T47D (cell line): ENCODE measurements around the gene MRPL28.

Experiments
- DNase-seq, 2 experiments: peaks; one replicate each; pipeline versions ENCODE4 v3.0.0 to v3.0.0-alpha.2; 2011 to 2012; ENCODE audit warnings: low read depth in 1 of 2, low spot score in 1 of 2
- JUND ChIP-seq: IDR thresholded peaks from 2 replicates; pipeline ENCODE4 v1.6.1; 2012; ENCODE audit warnings: low read depth
- in situ Hi-C: cut with HindIII; loops from 2 replicates; pipeline ENCODE4 v1.10.0; 2016; ENCODE audit warnings: low sequenced_read_pairs, low pct_unique_long_range_greater_than_20kb

Gene MRPL28

GRCh38 chr16:330741-331140 lies 39.6 kb downstream of the MRPL28 start:
- in situ Hi-C loops = no loop called here

GRCh38 chr16:325375-326145 lies 44.8 kb downstream of the MRPL28 start:
- TF ChIP-seq JUND = no peak
- in situ Hi-C loops = no loop called here
- DNase-seq = no peak

More at GRCh38 chr16:330741-331140, 39.6 kb downstream of the MRPL28 start:
- DNase-seq = no peak
- TF ChIP-seq JUND = no peak

- TF ChIP-seq JUND = no peak
- in situ Hi-C loops = no loop called here
- DNase-seq = no peak
These were observed 45.6 kb downstream of the MRPL28 start for GRCh38 chr16:324451-325334.

- DNase-seq = no peak
- in situ Hi-C loops = no loop called here
- TF ChIP-seq JUND = no peak
These were observed 46.2 kb downstream of the MRPL28 start for GRCh38 chr16:324201-324450.

GRCh38 chr16:322476-323143 lies 47.7 kb downstream of the MRPL28 start:
- no peak for TF ChIP-seq JUND
- in situ Hi-C loops = no loop called here
- no peak for DNase-seq

GRCh38 chr16:321532-321931 lies 48.8 kb downstream of the MRPL28 start:
- no peak for TF ChIP-seq JUND
- no peak for DNase-seq
- in situ Hi-C loops = no loop called here

GRCh38 chr16:320206-320605 lies 50.1 kb downstream of the MRPL28 start:
- DNase-seq = no peak
- in situ Hi-C loops = no loop called here
- no peak for TF ChIP-seq JUND

- no peak for TF ChIP-seq JUND
- in situ Hi-C loops = no loop called here
- no peak for DNase-seq
These were observed 51.7 kb downstream of the MRPL28 start for GRCh38 chr16:318628-319027.

GRCh38 chr16:317583-317982 lies 52.8 kb downstream of the MRPL28 start:
- DNase-seq = no peak
- TF ChIP-seq JUND = no peak
- in situ Hi-C loops = no loop called here
